Spleen (tissue), 7 donors: ENCODE data around the gene DMRTC2.

Experiments
- CTCF ChIP-seq, 11 experiments: fragments of 200-600 bp in 7 of 11; fragments of 450-650 bp in 4 of 11; sonication (generic) in 4 of 11; IDR thresholded peaks in 8 of 11; conservative IDR thresholded peaks in 3 of 11; 1 replicate in 7 of 11; 2 replicates in 4 of 11; pipeline versions ENCODE4 v1.4.0 to v1.8.0; 2016 to 2021; ENCODE audit warnings: antibody characterized with exemption in 11 of 11, inconsistent platforms in 4 of 11, mild to moderate bottlenecking in 1 of 11
- POLR2A ChIP-seq, 3 donors: fragments of 450-650 bp; IDR thresholded peaks; one replicate each; pipeline ENCODE4 v1.5.1; 2017; ENCODE audit warnings: antibody characterized with exemption in 3 of 3, mild to moderate bottlenecking in 1 of 3
- POLR2AphosphoS5 ChIP-seq, 3 donors: sonication (generic); formaldehyde crosslinking; IDR thresholded peaks; one replicate each; pipeline ENCODE4 v1.5.1; 2017; ENCODE audit warnings: antibody characterized with exemption in 3 of 3
- donor health status: DM: no; HTN: no; CAD: no; lungs with moderate emphysema.
- donor health status: DM: no; HTN: no; CAD: no.
- donor health status: DM: no; HTN: no; CAD: no.

GRCh38 chr19:41883821-41884733 is 39.2 kb downstream of the DMRTC2 start:
- TF ChIP-seq CTCF (IDR thresholded peaks at IDR 0.05 in 8 of 11, conservative IDR thresholded peaks at IDR 0.05 in 3 of 11): peak in 9 of 11 experiments; percentile 16 to 62 (median 45)
- peak; percentile 97 to 98 (median 98) for TF ChIP-seq POLR2AphosphoS5 (IDR thresholded peaks at IDR 0.05)
- TF ChIP-seq POLR2A (IDR thresholded peaks at IDR 0.05): peak; percentile 35 to 88 (median 37)
